Immature natural killer cell (primary cell): ENCODE results near the gene BACH2. TPM values are rescaled to one million over a fixed set of nuclear protein-coding genes. Genes with fewer than 3 reads are reported as not detected.

Experiments
- DNase-seq, 3 donors: peaks; one replicate each; pipeline ENCODE4 v3.0.0; 2022; ENCODE audit warnings: mixed read lengths in 1 of 3
- H3K27ac Mint-ChIP-seq, 6 donors: one replicate each; pipeline ENCODE4 v1.8.0; 2020; ENCODE audit warnings: mixed read lengths in 6 of 6, mild to moderate bottlenecking in 5 of 6, inconsistent platforms in 4 of 6, moderate library complexity in 3 of 6
- H3K27me3 Mint-ChIP-seq, 3 donors: one replicate each; pipeline ENCODE4 v1.8.0; 2020 to 2021; ENCODE audit warnings: low read depth in 3 of 3, mild to moderate bottlenecking in 3 of 3, mixed read lengths in 3 of 3, moderate library complexity in 3 of 3, inconsistent platforms in 1 of 3
- H3K36me3 Mint-ChIP-seq, 3 donors: one replicate each; pipeline ENCODE4 v1.8.0; 2020; ENCODE audit warnings: mixed read lengths in 3 of 3, inconsistent platforms in 2 of 3, mild to moderate bottlenecking in 2 of 3
- H3K4me1 Mint-ChIP-seq, 2 donors: one replicate each; pipeline ENCODE4 v1.8.0; 2020; ENCODE audit warnings: inconsistent platforms in 2 of 2, mild to moderate bottlenecking in 2 of 2, mixed read lengths in 2 of 2, moderate library complexity in 1 of 2
- H3K4me3 Mint-ChIP-seq, 5 donors: one replicate each; pipeline ENCODE4 v1.8.0; 2020; ENCODE audit warnings: mild to moderate bottlenecking in 5 of 5, mixed read lengths in 5 of 5, inconsistent platforms in 3 of 5, moderate library complexity in 3 of 5
- H3K9me3 Mint-ChIP-seq, 6 donors: one replicate each; pipeline ENCODE4 v1.8.0; 2020; ENCODE audit warnings: mild to moderate bottlenecking in 6 of 6, mixed read lengths in 6 of 6, inconsistent platforms in 4 of 6, moderate library complexity in 3 of 6
- polyA plus RNA-seq, 3 donors: library from polyadenylated mRNA; unstranded; fragments of 300-500 nt; fragmentation: Illumina TruSeq; gene quantifications; one replicate each; pipeline ENCODE4 v1.2.3, GENCODE V29; 2021

The BACH2 gene
- polyA plus RNA-seq, 3 donors from 2014 or later, result 2.3 to 8.1 (median 8.0) TPM

DNA sequence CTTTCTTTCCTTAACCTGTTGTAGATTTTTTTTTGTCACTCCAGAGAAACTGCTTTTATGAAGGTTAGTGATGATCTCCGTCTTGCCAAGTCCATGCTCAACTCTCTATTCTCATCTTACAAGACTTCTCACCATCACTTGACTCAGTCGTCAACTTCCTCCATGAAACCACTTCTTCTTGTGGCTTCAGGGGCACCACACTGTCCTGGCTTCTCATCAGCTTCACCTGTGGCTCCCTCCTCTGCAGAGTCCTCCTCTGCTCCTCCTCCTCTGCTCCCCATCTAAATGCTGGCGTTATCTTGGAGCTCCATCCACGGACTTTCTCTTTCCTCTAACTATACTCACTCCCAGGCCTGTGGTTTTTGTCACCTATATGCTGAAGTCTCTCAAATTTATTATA is 187.5 kb downstream of the BACH2 start:
- Mint-ChIP-seq H3K36me3 (peaks cover 8 to 15% (median 10%) of the 10 kb centered on the region in 3 donors), H3K9me3 (peaks cover 0 to 14% (median 11%) of the 10 kb centered on the region in 6 donors), H3K4me3 (peak overlapping the region; percentile 56 to 80 (median 75)), H3K27me3 (peaks cover 3 to 11% (median 9%) of the 10 kb centered on the region in 3 donors), H3K27ac (peak overlapping the region in 5 of 6 donors; percentile 9 to 84 (median 12)), H3K4me1 (peaks cover 36 to 47% of the 10 kb centered on the region in 2 donors)
- DNase-seq, result peak; percentile 17 to 35 (median 23)

DNA sequence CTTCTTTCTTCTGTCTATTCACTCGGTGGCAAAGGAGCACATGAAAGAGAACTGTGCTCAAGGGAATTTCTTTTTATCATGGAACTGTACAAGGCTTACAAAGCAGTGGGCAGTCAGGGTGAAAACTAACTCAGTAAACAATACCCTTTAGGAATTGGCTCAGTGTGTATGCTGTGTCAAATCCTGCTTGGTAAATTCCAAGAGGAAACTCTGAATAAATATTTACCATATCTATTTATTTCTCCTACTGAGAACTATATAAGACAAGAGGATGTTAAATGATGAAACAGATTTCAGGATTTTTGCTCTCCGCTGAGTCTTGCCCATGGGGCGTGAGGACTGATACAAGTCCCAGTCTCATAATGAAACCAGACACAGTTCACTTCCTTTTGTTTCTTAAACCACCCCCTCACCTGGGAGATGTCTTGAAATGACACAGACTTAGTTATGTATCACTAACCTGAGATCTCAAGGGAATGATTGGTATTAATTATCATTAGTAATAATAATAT is 188.8 kb downstream of the BACH2 start:
- no peak for DNase-seq
- Mint-ChIP-seq H3K9me3 (peaks cover 0 to 4% (median 4%) of the 10 kb centered on the region in 6 donors), H3K4me1 (peaks cover 36 to 47% of the 10 kb centered on the region in 2 donors), H3K27ac (no peak overlapping the region), H3K4me3 (no peak overlapping the region), H3K36me3 (peaks cover 1 to 14% (median 4%) of the 10 kb centered on the region in 3 donors), H3K27me3 (peaks cover 3 to 12% (median 11%) of the 10 kb centered on the region in 3 donors)

DNA sequence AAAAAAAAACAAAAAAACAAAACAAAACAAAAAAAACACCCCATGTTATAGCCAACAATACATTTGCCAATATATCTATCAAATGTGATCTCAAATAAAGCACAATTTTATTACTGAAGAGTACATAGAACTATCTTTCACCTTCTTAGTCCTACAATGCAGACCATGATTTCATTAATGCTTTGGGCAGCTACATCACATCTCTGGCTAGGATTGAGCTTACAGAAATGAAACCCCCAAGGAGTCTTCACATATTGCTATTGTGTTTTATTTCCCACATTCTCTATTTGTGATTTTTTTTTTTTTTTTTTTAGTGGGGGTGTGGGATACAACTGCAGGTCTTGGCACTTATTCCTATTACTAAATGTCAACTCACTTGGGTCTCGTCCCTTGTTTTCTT is 189.3 kb downstream of the BACH2 start:
- Mint-ChIP-seq H3K9me3 (no peaks in the 10 kb centered on the region), H3K36me3 (peaks cover 0 to 10% (median 0%) of the 10 kb centered on the region in 3 donors), H3K27ac (no peak overlapping the region), H3K27me3 (peaks cover 3 to 14% (median 11%) of the 10 kb centered on the region in 3 donors), H3K4me1 (peaks cover 36 to 47% of the 10 kb centered on the region in 2 donors), H3K4me3 (no peak overlapping the region)
- no peak for DNase-seq

DNA sequence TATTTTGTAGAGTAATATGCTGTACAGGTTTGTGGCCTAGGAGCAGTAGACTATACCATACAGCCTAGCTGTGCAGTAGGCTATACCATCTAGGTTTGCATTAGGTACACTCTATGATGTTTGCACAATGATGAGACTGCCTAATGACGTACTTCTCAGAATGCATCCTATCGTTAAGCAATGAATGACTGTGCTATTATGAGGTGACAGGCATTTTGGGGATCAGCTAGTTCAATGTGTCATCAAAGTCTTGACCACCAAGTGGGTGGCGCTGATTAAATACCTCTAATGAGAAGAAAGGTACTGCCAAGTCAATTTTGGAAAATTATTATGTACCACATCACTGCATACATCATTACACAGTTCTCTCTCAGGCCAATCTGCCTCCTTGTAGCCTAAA is 190.2 kb downstream of the BACH2 start:
- no peak for DNase-seq
- H3K9me3 Mint-ChIP-seq, result no peaks in the 10 kb centered on the region
- peaks cover 3 to 14% (median 10%) of the 10 kb centered on the region in 3 donors for H3K27me3 Mint-ChIP-seq
- H3K4me3 Mint-ChIP-seq, result no peak overlapping the region
- H3K36me3 Mint-ChIP-seq, result peaks cover 0 to 10% (median 0%) of the 10 kb centered on the region in 3 donors
- H3K27ac Mint-ChIP-seq, result no peak overlapping the region
- peaks cover 34 to 39% of the 10 kb centered on the region in 2 donors for H3K4me1 Mint-ChIP-seq

DNA sequence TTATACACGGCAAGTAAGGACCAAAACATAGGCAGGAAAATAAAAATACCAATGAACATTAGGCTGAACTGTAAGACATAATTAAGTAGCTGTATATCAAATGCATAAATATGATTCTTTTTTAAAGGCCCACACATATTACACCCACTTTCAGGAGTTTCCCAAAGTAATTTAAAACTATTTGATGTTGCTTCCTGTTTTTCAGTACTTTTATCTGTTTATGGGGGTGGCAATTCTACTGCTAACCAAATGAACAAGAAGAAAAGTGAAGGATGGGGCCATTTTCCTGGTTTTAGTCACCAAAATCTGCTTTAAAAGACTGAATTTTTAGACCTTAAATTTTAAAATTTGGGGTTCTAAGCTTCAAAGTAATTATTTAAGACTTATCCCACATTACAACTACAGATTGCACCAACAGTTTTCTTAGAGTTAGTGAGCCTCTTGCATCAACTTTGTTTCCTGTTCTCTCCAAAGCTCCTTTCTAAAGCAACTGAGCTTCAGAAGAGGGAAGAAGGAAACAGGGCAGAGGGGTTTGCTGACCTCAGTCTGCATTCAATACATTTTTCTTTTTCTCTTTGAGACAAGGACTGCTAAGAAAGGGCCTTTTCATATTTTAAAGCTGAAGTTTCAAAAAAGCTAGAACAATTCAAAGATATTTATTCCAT is 191.0 kb downstream of the BACH2 start:
- H3K27ac Mint-ChIP-seq, result peak overlapping the region in 2 of 6 donors; percentile 29 to 56
- H3K4me1 Mint-ChIP-seq, result peaks cover 26 to 31% of the 10 kb centered on the region in 2 donors
- DNase-seq, result no peak

DNA sequence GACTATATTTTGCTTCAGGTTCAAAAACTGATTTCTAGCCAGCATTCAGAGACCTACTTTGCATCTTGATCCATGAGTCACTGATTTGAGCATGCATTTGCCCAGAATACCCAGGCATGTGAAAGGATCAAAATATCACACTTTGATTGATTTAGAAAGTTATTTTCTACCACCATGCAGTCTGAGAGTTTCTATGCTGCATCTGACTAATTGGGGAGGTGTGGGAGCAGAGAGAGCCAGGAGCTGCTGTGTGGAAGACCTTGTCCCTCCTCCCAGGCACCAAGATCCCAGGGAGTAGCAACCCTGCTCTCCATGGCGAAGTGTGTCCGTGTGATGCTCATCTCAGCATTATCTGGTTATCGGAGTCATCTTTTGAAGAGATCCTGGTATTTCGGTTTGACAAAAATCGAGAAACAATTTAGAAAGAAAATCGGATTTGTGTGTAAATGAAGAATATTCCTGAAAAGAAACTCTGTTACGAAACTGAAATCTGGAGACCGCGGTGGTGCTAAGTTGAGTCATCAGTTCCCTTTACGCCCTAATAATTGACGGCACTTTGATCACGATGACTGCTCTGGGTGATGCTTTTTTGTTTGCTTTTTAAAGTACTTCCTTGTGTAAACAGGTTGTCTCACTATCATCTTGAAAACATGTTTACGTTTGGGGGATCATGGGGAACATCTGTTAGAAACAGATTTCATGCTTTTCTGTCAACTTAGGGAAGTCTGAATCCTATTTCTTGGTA is 193.4 kb downstream of the BACH2 start:
- H3K36me3 Mint-ChIP-seq, result peaks cover 0 to 10% (median 0%) of the 10 kb centered on the region in 3 donors
- no peaks in the 10 kb centered on the region for H3K9me3 Mint-ChIP-seq
- H3K4me3 Mint-ChIP-seq, result peak overlapping the region in 1 of 5 donors; percentile 58
- no peak for DNase-seq
- peaks cover 3 to 10% (median 7%) of the 10 kb centered on the region in 3 donors for H3K27me3 Mint-ChIP-seq
- peaks cover 7 to 12% of the 10 kb centered on the region in 2 donors for H3K4me1 Mint-ChIP-seq
- H3K27ac Mint-ChIP-seq, result peak overlapping the region in 1 of 6 donors; percentile 45

More for the DNA sequence above, 191.0 kb downstream of the BACH2 start:
- Mint-ChIP-seq H3K36me3 (peaks cover 0 to 10% (median 0%) of the 10 kb centered on the region in 3 donors), H3K4me3 (no peak overlapping the region), H3K9me3 (no peaks in the 10 kb centered on the region), H3K27me3 (peaks cover 3 to 14% (median 5%) of the 10 kb centered on the region in 3 donors)

DNA sequence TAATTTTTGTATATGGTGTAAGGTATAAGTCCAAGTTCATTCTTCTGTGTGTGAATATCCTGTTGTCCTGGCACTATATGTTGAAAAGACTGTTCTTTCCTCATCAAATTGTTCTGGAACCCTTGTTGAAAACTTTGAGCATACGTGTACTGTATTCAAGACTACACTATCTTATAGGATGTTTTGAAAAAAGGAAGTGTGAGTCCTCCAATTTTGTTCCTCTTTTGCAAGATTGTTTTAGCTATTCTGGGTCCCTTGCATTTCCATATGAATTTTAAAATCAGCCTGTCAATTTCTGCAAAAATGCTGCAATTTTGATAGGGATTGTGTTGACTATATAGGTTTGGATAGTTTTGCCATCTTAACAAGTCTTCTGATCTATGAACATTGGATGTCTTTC is 195.2 kb downstream of the BACH2 start:
- H3K27ac Mint-ChIP-seq, result no peak overlapping the region
- peaks cover 0 to 10% (median 0%) of the 10 kb centered on the region in 3 donors for H3K36me3 Mint-ChIP-seq
- no peaks in the 10 kb centered on the region for H3K9me3 Mint-ChIP-seq
- no peak for DNase-seq
- H3K27me3 Mint-ChIP-seq, result peaks cover 3 to 6% (median 4%) of the 10 kb centered on the region in 3 donors
- peaks cover 13 to 14% of the 10 kb centered on the region in 2 donors for H3K4me1 Mint-ChIP-seq
- H3K4me3 Mint-ChIP-seq, result no peak overlapping the region

DNA sequence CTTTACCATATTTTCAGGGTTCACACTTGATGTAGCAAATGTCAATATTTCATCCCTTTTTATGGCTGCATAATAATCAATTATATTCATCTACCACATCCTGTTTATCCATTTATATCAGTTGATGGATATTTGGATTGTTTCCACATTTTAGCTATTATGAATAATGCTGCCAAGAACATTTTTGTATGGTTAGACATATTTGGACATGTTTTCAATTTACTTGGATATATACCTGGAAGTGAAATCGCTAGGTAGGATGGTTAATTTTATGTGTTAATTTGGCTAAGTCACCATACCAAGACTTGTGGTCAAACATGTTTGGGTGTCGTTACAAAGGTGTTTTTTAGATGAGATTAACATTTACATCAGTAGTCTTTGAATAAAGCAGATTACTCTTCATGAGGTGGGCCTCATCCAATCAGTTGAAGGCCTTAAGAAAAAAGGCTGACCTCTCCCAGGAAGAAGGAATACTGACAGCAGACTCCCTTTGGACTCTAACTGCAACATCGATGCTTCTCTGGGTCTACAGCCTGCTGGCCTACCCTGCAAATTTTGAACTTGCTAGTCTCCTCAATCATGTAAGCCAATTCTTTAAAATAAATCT is 196.5 kb downstream of the BACH2 start:
- Mint-ChIP-seq H3K36me3 (peaks cover 0 to 10% (median 0%) of the 10 kb centered on the region in 3 donors), H3K27ac (no peak overlapping the region), H3K9me3 (no peaks in the 10 kb centered on the region), H3K4me3 (no peak overlapping the region), H3K27me3 (peaks cover 3 to 6% (median 4%) of the 10 kb centered on the region in 3 donors), H3K4me1 (peaks cover 12 to 26% of the 10 kb centered on the region in 2 donors)
- DNase-seq, result no peak

DNA sequence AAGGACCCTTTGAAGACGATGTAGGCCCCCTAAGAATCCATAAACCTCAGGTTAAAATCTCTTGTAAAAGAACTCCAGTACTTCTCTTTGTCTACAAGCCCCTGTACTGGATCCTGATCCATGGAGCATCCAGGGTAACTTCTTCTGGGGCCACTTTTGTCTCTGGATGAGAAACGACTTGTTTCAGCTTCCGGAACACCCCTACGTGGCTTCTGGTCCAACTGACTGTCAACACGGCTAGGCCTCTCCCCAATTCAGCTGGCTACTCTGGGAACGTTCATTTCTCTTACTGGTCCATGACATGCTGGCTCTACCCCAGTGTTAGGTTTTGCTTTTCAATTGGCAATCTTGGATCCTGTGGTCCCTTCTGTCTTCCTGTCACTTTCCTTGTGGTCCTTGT is 198.0 kb downstream of the BACH2 start:
- Mint-ChIP-seq H3K27me3 (peaks cover 0 to 5% (median 2%) of the 10 kb centered on the region in 3 donors), H3K4me1 (peaks cover 12 to 29% of the 10 kb centered on the region in 2 donors), H3K9me3 (no peaks in the 10 kb centered on the region), H3K4me3 (no peak overlapping the region), H3K27ac (no peak overlapping the region), H3K36me3 (peaks cover 0 to 5% (median 0%) of the 10 kb centered on the region in 3 donors)
- DNase-seq, result no peak

DNA sequence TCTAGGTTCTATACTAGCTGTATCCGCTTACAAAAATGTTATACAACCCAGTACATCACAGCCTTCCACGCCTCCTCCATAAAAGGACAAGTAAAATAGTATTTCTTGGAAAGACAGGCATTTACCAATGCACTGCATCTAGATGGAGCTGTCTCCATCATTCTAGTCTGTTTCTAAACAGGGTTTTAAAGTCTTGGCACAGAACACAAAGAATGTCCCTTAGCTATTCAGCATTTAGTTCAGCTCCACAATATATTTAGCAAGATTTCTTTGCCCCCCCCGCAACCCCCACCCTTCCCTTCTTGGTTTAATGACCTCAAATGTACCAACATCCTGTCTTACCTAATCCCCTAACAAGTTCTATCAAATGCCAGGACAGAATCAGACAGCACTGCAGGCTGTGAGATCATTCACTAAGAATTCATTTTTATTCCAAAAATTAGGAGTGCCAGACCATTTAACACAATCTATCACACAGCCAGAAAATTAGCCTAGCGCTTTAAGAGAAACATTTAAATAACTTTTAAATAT is 198.6 kb downstream of the BACH2 start:
- H3K4me3 Mint-ChIP-seq, result no peak overlapping the region
- peaks cover 0 to 5% (median 2%) of the 10 kb centered on the region in 3 donors for H3K27me3 Mint-ChIP-seq
- H3K9me3 Mint-ChIP-seq, result no peaks in the 10 kb centered on the region
- H3K4me1 Mint-ChIP-seq, result peaks cover 12 to 29% of the 10 kb centered on the region in 2 donors
- H3K27ac Mint-ChIP-seq, result no peak overlapping the region
- no peak for DNase-seq
- H3K36me3 Mint-ChIP-seq, result no peaks in the 10 kb centered on the region

- Mint-ChIP-seq H3K9me3 (no peaks in the 10 kb centered on the region), H3K4me3 (no peak overlapping the region), H3K27ac (no peak overlapping the region), H3K27me3 (peaks cover 0 to 5% (median 0%) of the 10 kb centered on the region in 3 donors), H3K4me1 (peaks cover 12 to 29% of the 10 kb centered on the region in 2 donors), H3K36me3 (no peaks in the 10 kb centered on the region)
- no peak for DNase-seq
These were observed 199.3 kb downstream of the BACH2 start for GRCh38 chr6:90097356-90097755.

- H3K36me3 Mint-ChIP-seq, result no peaks in the 10 kb centered on the region
- H3K27me3 Mint-ChIP-seq, result peaks cover 0 to 5% (median 0%) of the 10 kb centered on the region in 3 donors
- peaks cover 12 to 29% of the 10 kb centered on the region in 2 donors for H3K4me1 Mint-ChIP-seq
- no peak overlapping the region for H3K27ac Mint-ChIP-seq
- no peaks in the 10 kb centered on the region for H3K9me3 Mint-ChIP-seq
- no peak for DNase-seq
- no peak overlapping the region for H3K4me3 Mint-ChIP-seq
These were observed 199.8 kb downstream of the BACH2 start for GRCh38 chr6:90096818-90097217.

DNA sequence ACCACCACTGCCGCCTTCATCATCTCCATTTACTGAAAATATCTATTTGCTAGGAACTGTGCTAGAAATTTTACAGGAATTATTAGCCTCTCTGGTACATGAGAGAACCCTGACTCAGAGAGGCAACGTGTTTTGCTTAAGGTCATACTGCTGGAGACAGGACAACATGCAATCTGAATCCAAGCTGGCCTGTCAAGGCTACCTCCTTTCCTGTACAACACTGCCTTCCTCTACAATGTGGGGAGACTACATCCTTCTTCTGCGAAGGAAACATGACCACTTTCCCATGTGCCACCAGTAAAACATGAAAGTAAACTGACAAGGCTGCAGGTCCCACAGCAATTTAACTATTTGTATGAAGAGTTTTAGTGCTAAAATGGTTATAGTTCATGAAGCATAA is 200.9 kb downstream of the BACH2 start:
- Mint-ChIP-seq H3K27me3 (peaks cover 0 to 5% (median 0%) of the 10 kb centered on the region in 3 donors), H3K36me3 (no peaks in the 10 kb centered on the region), H3K4me1 (peaks cover 12 to 29% of the 10 kb centered on the region in 2 donors), H3K4me3 (no peak overlapping the region), H3K27ac (no peak overlapping the region), H3K9me3 (no peaks in the 10 kb centered on the region)
- DNase-seq, result no peak
